ENCODE data around the gene FAM3B.

Gene FAM3B

GRCh38 chr21:41396558-41397075 lies 80.0 kb downstream of the FAM3B start:
- no peak for DNase-seq (ENCODE audit: low read depth in 2 of 2)

- DNase-seq (ENCODE audit: low read depth in 2 of 2): no peak
These were observed 80.9 kb downstream of the FAM3B start for GRCh38 chr21:41397471-41397891.

- no peak for DNase-seq (ENCODE audit: low read depth in 2 of 2)
These were observed 81.7 kb downstream of the FAM3B start for GRCh38 chr21:41398251-41398650.

GRCh38 chr21:41398831-41399230 lies 82.2 kb downstream of the FAM3B start:
- no peak for DNase-seq (ENCODE audit: low read depth in 2 of 2)

GRCh38 chr21:41399246-41399800 lies 82.7 kb downstream of the FAM3B start:
- no peak for DNase-seq (ENCODE audit: low read depth in 2 of 2)

- no peak for DNase-seq (ENCODE audit: low read depth in 2 of 2)
These were observed 85.6 kb downstream of the FAM3B start for GRCh38 chr21:41402231-41402630.

GRCh38 chr21:41402796-41403195 lies 86.2 kb downstream of the FAM3B start:
- no peak for DNase-seq (ENCODE audit: low read depth in 2 of 2)

- no peak for DNase-seq (ENCODE audit: low read depth in 2 of 2)
These were observed 86.7 kb downstream of the FAM3B start for GRCh38 chr21:41403331-41403730.

GRCh38 chr21:41403966-41404365 lies 87.4 kb downstream of the FAM3B start:
- DNase-seq (ENCODE audit: low read depth in 2 of 2): no peak

- DNase-seq (ENCODE audit: low read depth in 2 of 2): no peak
These were observed 88.7 kb downstream of the FAM3B start for GRCh38 chr21:41405321-41405720.

GRCh38 chr21:41406340-41406739 lies 89.7 kb downstream of the FAM3B start:
- no peak for DNase-seq (ENCODE audit: low read depth in 2 of 2)

Data from stimulated activated CD4-positive, alpha-beta T cell treated with anti-CD3 and anti-CD28 coated beads, Interleukin-15, amount 100 ng/mL, for 48 hours (primary cell).